ENCODE measurements around the gene KLHDC8A.
A peak's percentile ranks its signal among the peaks of the same experiment; 100 is the strongest.
"Not testable (repeated sequence)": the region's sequence is repeated elsewhere in the genome, so short reads cannot be mapped to it uniquely, and the experiment has no call there.

Gene KLHDC8A

GRCh38 chr1:205317311-205317917, 39.3 kb downstream of the KLHDC8A start:
- peak; percentile 69 for DNase-seq

- no peak for DNase-seq
These were observed 40.6 kb downstream of the KLHDC8A start for GRCh38 chr1:205316161-205316566.

DNA sequence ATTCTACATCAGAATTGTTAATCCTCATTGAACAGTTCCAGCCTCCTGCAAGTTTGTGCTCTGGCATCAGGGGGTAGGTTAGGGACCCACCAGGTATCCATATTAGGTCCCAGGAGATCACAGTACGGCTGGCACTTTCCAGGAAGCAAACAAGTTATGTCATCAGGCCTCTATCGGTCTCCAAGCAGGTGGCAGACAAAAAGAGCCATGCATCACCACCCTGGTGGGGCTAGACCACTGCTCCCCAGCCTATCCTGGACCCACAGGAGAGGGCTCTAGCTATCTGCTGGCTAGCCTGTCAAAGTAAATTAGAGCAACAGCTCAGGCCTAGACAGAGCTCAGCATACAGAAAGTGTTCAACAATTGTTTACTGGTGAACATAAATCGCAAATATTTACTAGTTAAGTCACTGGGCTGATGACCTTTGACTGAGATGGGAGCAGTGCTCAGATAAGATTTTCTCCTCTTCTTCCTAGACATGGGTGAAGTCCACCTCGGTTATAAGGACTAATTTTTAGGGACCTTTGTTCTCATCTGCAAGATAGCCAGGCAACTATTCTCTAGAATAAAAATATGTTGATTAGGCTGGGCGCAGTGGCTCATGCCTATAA, 41.6 kb downstream of the KLHDC8A start:
- no peak for DNase-seq

DNA sequence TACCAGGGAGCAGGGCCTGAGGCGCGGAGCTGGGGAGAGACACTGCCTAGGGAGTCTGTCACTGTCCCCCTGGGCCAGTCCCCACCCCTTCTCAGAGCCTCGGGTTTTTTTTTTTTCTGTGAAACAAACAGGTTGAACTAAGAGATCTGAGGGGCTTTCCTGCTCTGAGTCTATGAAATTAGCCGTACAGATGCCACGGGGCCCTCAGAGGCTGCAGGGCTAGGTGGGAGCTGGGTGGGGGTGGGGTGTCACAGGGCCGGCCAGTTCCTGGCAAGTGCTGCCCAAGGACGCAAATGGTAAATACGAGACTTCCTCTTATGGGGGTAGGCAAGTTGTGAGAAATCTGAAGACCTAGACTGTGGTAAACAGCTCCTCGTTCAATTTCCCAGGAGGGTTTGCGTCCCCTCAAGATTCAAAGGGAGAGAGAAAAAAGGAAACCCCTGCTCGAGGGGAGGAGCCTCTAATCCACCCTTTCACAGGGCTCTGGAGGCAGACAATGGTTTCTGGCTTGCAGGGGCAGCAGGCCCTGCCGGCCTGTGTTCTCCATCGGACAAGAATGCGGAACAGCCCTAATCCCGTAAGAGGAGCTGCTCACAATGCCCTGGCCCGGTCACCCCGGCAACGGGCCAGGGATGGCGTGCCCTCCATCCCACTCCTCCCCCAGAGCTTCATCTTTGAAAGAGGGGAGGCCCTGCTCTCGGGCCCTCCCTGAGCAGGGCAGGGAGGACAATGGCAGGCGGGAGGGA, 43.0 kb downstream of the KLHDC8A start:
- DNase-seq, result peak; percentile 68

- no peak for DNase-seq
These were observed 43.7 kb downstream of the KLHDC8A start for GRCh38 chr1:205312866-205313562.

GRCh38 chr1:205310976-205311704, 45.6 kb downstream of the KLHDC8A start:
- no peak for DNase-seq

- DNase-seq, result no peak
These were observed 47.0 kb downstream of the KLHDC8A start for GRCh38 chr1:205309741-205310140.

DNA sequence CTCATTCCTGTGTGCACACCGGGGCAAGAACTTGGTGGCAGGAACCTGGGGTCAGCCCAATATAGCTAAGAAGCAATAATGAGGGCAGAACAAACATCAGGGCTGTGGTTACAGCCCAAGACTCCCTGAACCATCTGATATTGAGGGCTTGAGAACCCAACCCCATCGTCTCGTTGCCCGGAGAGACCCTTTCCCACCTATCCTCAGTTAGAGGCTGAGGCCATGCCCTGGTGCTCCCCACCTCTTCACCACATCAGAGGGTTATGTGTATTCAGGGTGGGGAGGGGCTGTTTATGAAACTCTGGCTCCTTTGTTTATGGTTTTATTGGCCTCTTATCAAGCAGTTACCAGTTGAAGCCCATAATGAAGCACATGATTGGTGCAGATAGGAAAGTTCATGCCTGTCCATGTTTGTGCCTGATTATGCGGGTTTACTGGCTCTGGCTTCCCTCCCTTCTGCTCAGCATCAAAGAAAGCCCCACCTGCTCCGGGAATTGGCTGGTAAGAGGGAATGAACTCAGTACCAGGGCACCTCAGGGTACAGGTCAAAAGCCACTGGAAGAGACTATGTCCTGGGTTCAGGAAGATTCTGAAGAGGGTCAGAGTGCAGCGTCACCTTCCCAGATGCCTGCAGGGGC, 49.7 kb downstream of the KLHDC8A start:
- no peak for DNase-seq

DNA sequence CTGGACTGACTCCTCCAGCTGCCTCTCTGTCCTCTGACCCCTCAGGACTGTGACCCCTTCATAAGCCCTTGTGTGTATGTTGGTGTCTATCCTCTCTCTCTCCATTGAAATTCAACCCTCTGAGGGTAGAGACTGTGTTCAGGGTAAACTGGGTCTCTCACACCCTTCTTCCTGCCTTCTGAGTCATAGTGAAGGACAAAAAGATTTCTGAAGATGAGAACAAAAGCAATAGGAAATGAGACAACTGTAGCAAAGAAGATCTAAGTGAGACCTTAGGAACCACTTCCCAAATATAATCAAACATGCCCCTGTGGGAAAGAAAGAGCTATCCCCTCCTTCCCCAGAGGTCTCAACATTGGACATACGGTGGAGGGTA, 52.0 kb downstream of the KLHDC8A start:
- no peak for DNase-seq

DNA sequence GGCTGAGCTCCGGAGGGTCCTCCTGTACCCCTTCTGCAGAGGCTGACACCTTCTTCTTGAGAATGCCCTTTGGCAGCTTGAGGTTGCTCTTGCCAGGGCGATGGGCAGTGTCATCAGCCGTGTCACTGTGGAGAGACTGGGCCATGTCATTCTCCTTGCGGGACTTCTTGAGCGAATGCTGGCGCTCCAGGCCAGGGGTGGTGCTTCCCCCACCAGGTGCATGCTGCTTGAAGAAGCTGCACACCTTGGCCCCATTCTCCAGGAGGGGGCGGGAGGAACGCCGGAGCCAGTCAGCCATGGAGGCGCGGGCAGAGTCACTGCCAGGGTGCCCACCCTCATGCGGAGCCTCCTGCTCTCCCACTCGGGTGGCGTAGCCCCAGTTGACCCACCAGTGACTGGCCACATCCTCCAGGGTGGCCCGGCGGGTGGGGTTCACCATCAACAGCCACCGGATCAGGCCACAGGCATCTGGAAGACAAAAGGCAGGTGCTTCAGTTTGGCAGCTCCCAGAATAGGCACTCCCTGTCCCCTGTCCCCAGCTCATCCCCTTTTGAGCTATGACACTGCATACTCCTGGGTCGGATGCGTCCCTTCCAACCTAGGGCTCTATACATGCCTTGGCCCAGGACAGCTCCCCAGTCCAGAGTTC, 52.6 kb downstream of the KLHDC8A start:
- no peak for DNase-seq

DNA sequence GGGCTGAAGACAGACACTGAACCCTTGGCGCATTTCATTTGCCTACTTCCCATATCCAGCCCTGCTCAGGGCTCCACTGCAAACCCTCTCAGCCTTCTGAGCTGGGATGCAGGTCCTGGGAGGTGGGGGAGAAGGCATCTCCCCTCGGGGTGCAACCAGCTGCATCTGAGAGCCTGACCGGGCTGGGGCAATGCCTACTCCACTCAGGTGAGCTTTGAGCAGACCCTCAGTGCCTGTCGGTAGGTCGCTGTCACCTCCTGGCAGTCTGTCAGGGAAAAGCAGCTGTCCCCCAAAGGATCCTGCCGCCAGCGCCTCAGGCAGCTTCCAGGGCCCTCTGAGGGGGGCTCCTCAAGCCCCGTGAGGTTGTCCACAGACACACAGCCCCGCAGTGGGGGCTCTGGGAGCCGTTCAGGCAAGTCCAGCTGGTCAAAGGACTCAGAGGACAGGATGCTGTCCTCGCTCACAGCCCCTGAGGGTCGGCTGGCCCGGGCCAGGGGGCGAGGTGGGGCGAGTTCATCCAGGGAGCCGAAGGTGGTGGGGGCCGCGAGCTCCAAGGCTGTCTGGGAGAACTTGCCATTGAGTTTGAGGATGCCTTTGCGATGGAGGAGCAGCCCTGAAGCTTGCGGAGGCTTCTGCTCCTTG, 53.4 kb downstream of the KLHDC8A start:
- no peak for DNase-seq

DNA sequence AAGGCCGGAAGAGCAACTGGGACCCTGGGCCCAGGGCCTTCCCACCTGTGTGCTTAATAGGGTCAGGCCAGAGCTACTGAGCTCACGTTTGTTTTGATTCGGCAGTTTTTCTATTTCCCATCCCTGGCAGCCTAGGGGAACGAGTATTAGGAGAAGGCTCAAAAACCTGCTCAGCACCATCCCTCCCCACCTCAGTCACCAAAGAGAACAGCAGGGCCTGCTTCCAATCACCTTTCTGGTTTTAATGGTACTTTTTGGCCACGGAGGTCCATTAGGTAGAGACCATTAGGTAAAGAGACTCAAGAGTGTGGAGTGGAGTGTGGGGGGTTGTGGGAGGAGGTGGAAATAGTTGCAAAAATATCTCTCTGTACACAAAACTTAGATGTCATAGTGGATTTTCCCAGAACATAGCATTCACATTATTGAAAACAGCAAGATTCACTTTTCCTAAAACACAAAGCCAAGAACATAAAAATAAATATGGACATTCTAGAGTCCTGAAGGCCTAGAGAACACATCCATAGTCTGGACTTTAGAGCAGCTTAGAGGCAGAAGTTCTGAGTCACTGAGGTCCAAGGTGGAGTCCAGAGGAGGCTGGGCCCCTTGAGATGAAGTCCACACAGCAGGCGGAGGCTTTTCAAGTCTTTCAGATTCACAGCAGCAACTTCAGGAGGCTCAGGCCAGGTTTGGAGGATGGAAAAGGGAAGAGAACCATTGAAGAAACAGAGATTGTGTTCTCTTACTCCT, 54.7 kb downstream of the KLHDC8A start:
- no peak for DNase-seq

DNA sequence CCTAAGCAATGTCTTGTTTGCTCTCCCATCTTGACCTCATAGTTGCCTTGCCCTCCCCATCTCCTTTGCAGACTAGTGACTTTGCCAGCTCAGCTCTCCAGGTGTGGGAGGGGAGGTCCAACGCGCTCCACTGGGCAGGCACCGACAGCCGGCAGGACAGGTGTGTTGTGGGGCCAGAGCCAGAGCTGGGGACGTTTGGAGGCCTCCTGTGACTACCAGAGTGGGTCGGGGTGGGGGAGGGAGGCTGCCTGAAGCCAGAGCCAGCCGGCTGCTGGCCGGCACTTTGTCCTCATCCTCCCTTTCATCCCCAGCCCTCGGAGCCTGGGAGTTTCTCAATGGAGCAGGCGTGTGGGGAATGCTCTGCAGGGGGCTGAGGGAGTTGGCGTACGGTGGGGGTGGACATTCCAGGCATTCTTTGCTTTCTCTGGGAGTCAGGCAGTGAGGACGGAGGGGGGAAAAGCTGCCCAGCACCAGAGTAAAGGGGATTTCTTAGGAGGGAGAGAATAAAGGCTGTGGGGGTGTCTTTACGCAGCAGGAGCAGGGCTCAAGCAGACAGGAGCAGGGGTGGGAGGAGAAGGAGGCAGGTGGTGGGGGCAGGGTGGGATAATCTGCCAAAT, 55.4 kb downstream of the KLHDC8A start:
- DNase-seq, result peak; percentile 46

- DNase-seq, result no peak
These were observed 56.6 kb downstream of the KLHDC8A start for GRCh38 chr1:205300149-205300548.

GRCh38 chr1:205298191-205298994, 58.3 kb downstream of the KLHDC8A start:
- DNase-seq, result no peak

- DNase-seq, result not testable (repeated sequence)
These were observed 59.1 kb downstream of the KLHDC8A start for GRCh38 chr1:205297546-205298177.

- no peak for DNase-seq
These were observed 60.6 kb downstream of the KLHDC8A start for GRCh38 chr1:205296154-205296553.

DNA sequence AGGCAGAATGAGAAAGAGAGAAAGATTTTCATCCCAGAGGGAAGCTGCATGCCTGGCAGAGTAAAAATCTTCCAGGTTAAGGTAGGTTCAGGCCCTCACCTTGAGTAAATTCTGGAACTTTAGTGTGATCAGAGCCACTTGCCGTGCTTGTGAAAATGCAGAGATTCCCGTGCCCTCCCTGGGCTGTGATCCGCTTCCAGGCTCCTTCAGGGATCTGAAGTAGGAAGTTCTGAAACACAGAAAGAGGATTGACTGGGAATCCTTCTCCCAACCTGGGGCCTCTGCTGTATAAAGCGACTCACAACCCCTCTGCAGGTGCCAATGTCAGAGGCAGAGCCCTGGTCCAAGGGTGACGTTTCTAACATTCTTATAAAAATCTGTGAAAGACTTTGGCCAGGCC, 61.8 kb downstream of the KLHDC8A start:
- DNase-seq, result no peak
